K562 (cell line): ENCODE results near the gene TTC28. TPM values are rescaled to one million over a fixed set of nuclear protein-coding genes. Genes with fewer than 3 reads are reported as not detected.
"Not testable (repeated sequence)": the region's sequence is repeated elsewhere in the genome, so short reads cannot be mapped to it uniquely, and the experiment has no call there.

Source experiments
- ATAC-seq: fragments of 200-7000 bp; cut with Tn5 transposase; 3 replicates; pipeline ENCODE4 v1.9.1; 2020; ENCODE audit warnings: moderate library complexity
- BruUV-seq: library from RNA; stranded (reverse); fragments of 400-500 nt; replicated peaks from 2 replicates; lab custom pipeline; 2021; lab: Mats Ljungman, UMichigan
- CTCF ChIA-PET: fragments of 300-600 bp; formaldehyde crosslinking; extraction: SDS; loops from one replicate; lab custom pipeline; 2021; ENCODE audit warnings: low intra/inter-chr PET ratio; lab: Yijun Ruan, JAX
- POLR2A ChIA-PET: fragments of 300-600, 350-650 bp; sonication (Branson Sonifier 250); formaldehyde crosslinking; extraction: SDS; loops from one replicate; lab custom pipeline; 2021; ENCODE audit warnings: antibody characterized with exemption, inconsistent platforms; lab: Yijun Ruan, JAX
- DNase-seq, 4 experiments: peaks; one replicate each; pipeline versions ENCODE4 v3.0.0 to v3.0.0-alpha.2; 2011 to 2018; ENCODE audit warnings: low spot score in 3 of 4, mixed read lengths in 3 of 4; ENCODE audit errors: extremely low read depth in 1 of 4
- FAIRE-seq: peaks from 2 replicates; lab custom pipeline; 2011; peaks lifted over from hg19 to GRCh38; lab: Jason Lieb, UNC
- H2AFZ ChIP-seq: 2 replicates; pipeline ENCODE4 v1.6.0; 2011; ENCODE audit warnings: low read depth, low read length, control low read depth, inconsistent platforms
- H3K27ac ChIP-seq: fragments of 200-600 bp; 3 replicates; pipeline ENCODE4 v1.8.0; 2011; ENCODE audit warnings: low read depth, mild to moderate bottlenecking, control low read depth, inconsistent platforms, low read length, moderate library complexity, mixed read lengths; ENCODE audit errors: extremely low read depth
- H3K27me3 ChIP-seq, 2 experiments: fragments of 300-600 bp in 1 of 2; 2 replicates in 1 of 2; 3 replicates in 1 of 2; pipeline versions ENCODE4 v1.6.0 to v1.8.0; 2011; ENCODE audit warnings: inconsistent platforms in 2 of 2, low read length in 2 of 2, mild to moderate bottlenecking in 1 of 2, mixed read lengths in 1 of 2, moderate library complexity in 1 of 2; ENCODE audit not compliant: control insufficient read depth in 2 of 2, insufficient read depth in 2 of 2
- H3K36me3 ChIP-seq: fragments of 300-600 bp; 3 replicates; pipeline ENCODE4 v1.8.0; 2011; ENCODE audit warnings: mild to moderate bottlenecking, low read length, inconsistent platforms; ENCODE audit not compliant: control insufficient read depth, insufficient read depth
- H3K4me1 ChIP-seq, 2 experiments: fragments of 200-600 bp in 1 of 2; replicated peaks in 1 of 2; 2 replicates in 1 of 2; 3 replicates in 1 of 2; pipeline versions ENCODE4 v1.5.1 to v1.8.0; 2011; ENCODE audit warnings: inconsistent platforms in 2 of 2, low read length in 2 of 2, mild to moderate bottlenecking in 1 of 2, mixed read lengths in 1 of 2, moderate library complexity in 1 of 2; ENCODE audit not compliant: control insufficient read depth in 2 of 2, insufficient read depth in 2 of 2
- H3K4me2 ChIP-seq: 2 replicates; pipeline ENCODE4 v1.6.1; 2011; ENCODE audit warnings: low read length, control low read depth, inconsistent platforms, mixed read lengths; ENCODE audit not compliant: insufficient read depth
- H3K4me3 ChIP-seq: fragments of 200-600 bp; sonication (generic), shearing (Covaris generic); 2 replicates; pipeline ENCODE4 v1.5.1; 2016; ENCODE audit warnings: control low read depth, inconsistent platforms
- H3K79me2 ChIP-seq: fragments of 200-600 bp; 3 replicates; pipeline ENCODE4 v1.8.0; 2011; ENCODE audit warnings: low read length, inconsistent platforms; ENCODE audit not compliant: control insufficient read depth, insufficient read depth
- H3K9ac ChIP-seq, 2 experiments: 2 replicates each; pipeline versions ENCODE4 v1.6.0 to v1.6.1; 2011; ENCODE audit warnings: low read depth in 2 of 2, low read length in 2 of 2, control low read depth in 1 of 2, inconsistent platforms in 1 of 2, mild to moderate bottlenecking in 1 of 2, mixed read lengths in 1 of 2; ENCODE audit not compliant: insufficient read depth in 1 of 2
- H3K9me1 ChIP-seq: one replicate; pipeline ENCODE4 v1.6.0; 2011; ENCODE audit warnings: inconsistent platforms, mild to moderate bottlenecking, low read length, moderate library complexity; ENCODE audit not compliant: control insufficient read depth, insufficient read depth
- H3K9me3 ChIP-seq: replicated peaks from 2 replicates; pipeline ENCODE4 v1.5.1; 2011; ENCODE audit warnings: low read depth, low read length, inconsistent platforms; ENCODE audit not compliant: control insufficient read depth, insufficient read depth
- H4K20me1 ChIP-seq: replicated peaks from 2 replicates; pipeline ENCODE4 v1.6.1; 2011; ENCODE audit warnings: low read length, inconsistent platforms, mixed read lengths; ENCODE audit not compliant: control insufficient read depth, insufficient read depth
- MTF1 ChIP-seq: fragments of 250-450 bp; sonication (Bioruptor Pico); IDR thresholded peaks from 2 replicates; pipeline ENCODE4 v1.9.0; 2021; ENCODE audit warnings: moderate library complexity, mild to moderate bottlenecking, inconsistent platforms, borderline replicate concordance
- RFX1 ChIP-seq: fragments of 450-650 bp; IDR thresholded peaks from 2 replicates; pipeline ENCODE4 v1.6.1; 2016; ENCODE audit warnings: mild to moderate bottlenecking, moderate library complexity
- WGBS: fragments of 100-300 bp; shearing (Covaris generic); methylation state at CpG from one replicate; pipeline ENCODE4 v1.1.6; 2016; ENCODE audit warnings: low coverage, mixed read lengths; ENCODE audit not compliant: insufficient coverage; ENCODE audit errors: missing lambda C conversion rate; 5-methylcytosine and 5-hydroxymethylcytosine counted together
- in situ Hi-C: fragments of 300-500 bp; cut with MboI; formaldehyde crosslinking; loops from 4 replicates; pipeline ENCODE4 v1.15.0; 2018; ENCODE audit warnings: inconsistent platforms, mixed read lengths
- intact Hi-C: fragments of 100-400 bp; cut with micrococcal nuclease; formaldehyde crosslinking; loops from 2 replicates; pipeline ENCODE4 v1.14.2; 2022
- polyA plus RNA-seq, 8 experiments: library from polyadenylated mRNA; depleted of rRNA in 4 of 8; stranded (reverse) in 5 of 8; unstranded in 3 of 8; fragments of >200 nt; fragmentation: Nextera tagmentation in 2 of 8; fragmentation: Illumina TruSeq in 1 of 8; extraction: Ambion mirVana in 2 of 8; extraction: Trizol in 1 of 8; gene quantifications; 2 replicates each; pipeline versions ENCODE4 v1.2.1 to v1.2.3, GENCODE V29; 2011 to 2014; ENCODE audit warnings: inconsistent platforms in 1 of 8, missing spikeins in 1 of 8
- total RNA-seq, 7 experiments: library from RNA; depleted of rRNA in 6 of 7; stranded (reverse); fragments of >200 nt in 6 of 7; fragmentation: Illumina TruSeq in 2 of 7; extraction: Trizol in 2 of 7; gene quantifications; 2 replicates each; pipeline versions ENCODE4 v1.2.1 to v1.2.3, GENCODE V29; 2011 to 2021; ENCODE audit warnings: low replicate concordance in 1 of 7

TTC28 gene
- total and polyA plus RNA-seq, 9 of the 15 experiments (the other 6 are each of a cell fraction or from before 2014, with no cell fraction given), result 0.22 to 10.7 (median 3.1) TPM

DNA sequence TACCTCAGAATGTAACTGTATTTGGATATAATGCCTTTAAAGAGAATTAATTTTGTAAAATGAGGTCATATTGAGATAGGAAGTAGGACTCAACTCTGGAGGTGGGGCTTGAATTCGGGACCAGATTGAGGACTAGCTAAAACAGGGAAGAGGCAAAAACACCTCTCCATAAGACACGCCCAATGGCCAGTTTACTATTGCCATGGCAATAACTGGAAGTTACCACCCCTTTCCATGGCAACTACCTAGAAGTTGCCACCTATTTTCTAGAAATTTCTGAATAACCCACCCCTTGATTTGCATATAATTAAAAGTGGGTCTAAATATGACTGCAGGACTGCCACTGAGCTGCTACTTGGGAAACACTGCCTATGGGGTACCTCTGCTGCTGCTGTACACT lies 206.4 kb downstream of the TTC28 start:
- in situ Hi-C loops, result no loop called here

DNA sequence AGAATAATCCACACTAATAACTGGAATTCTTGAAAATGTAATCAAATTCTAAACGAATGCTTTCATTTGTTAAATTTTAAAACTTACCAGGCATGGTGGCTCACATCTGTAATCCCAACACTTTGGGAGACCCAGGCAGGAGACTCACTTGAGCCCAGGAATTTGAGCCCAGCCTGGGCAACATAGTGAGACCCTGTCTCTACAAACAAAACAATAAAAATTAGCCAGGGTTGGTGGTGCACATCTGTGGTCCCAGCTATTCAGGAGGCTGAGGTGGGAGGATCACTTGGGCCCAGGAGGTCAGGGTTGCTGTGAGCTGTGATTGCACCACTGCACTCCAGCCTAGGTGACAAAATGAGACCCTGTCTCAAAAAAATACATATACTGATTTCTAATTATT lies 212.6 kb downstream of the TTC28 start:
- H2AFZ ChIP-seq, H3K79me2 ChIP-seq, FAIRE-seq, DNase-seq, H3K9me1 ChIP-seq, intact Hi-C loops, in situ Hi-C loops, H3K27ac ChIP-seq, H3K36me3 ChIP-seq, H3K9me3 ChIP-seq, ATAC-seq, POLR2A ChIA-PET, CTCF ChIA-PET, H4K20me1 ChIP-seq, H3K9ac ChIP-seq, BruUV-seq, H3K27me3 ChIP-seq, H3K4me3 ChIP-seq, H3K4me2 ChIP-seq, H3K4me1 ChIP-seq: not testable (repeated sequence)
- WGBS, result 6% methylated on average over 1 of the region's 1 CpG

More for the DNA sequence above, 206.4 kb downstream of the TTC28 start:
- no peaks in the 10 kb centered on the region for H3K4me1 ChIP-seq
- H3K79me2 ChIP-seq, result no peaks in the 10 kb centered on the region; the same call in 2 of the 3 replicates
- H2AFZ ChIP-seq, result no peak overlapping the region
- H3K9me3 ChIP-seq, result no peaks in the 10 kb centered on the region
- no peak overlapping the region for H3K4me3 ChIP-seq
- no peak overlapping the region for H3K4me2 ChIP-seq
- H3K9me1 ChIP-seq, result no peaks in the 10 kb centered on the region
- no peaks in the 10 kb centered on the region for H4K20me1 ChIP-seq
- DNase-seq (peak in 1 of 4 experiments; percentile 4), ATAC-seq (no peak), FAIRE-seq (no peak)
- TF ChIP-seq RFX1 (peak; percentile 80), MTF1 (CRISPR knock-in tag) (no peak)
- intact Hi-C loops, result no loop called here
- H3K9ac ChIP-seq, result no peak overlapping the region
- no TSS peak for BruUV-seq
- WGBS, result 42% methylated on average over 2 of the region's 2 CpGs
- ChIA-PET POLR2A (interaction anchor here (0.7 kb wide), 1 partner anchor 586 kb away, joined by 3 read pairs; no protein-coding TSS in a partner anchor), CTCF (no interaction called here)
- H3K27ac ChIP-seq, result no peak overlapping the region
- H3K27me3 ChIP-seq, result no peaks in the 10 kb centered on the region
- no peaks in the 10 kb centered on the region for H3K36me3 ChIP-seq
